Measurements from ENCODE around the gene SRRD. TPM values are rescaled to one million over a fixed set of nuclear protein-coding genes. Genes with fewer than 3 reads are reported as not detected.

Gene SRRD
- total RNA-seq, 1 donor from 2014 or later, result 8.9 TPM

DNA sequence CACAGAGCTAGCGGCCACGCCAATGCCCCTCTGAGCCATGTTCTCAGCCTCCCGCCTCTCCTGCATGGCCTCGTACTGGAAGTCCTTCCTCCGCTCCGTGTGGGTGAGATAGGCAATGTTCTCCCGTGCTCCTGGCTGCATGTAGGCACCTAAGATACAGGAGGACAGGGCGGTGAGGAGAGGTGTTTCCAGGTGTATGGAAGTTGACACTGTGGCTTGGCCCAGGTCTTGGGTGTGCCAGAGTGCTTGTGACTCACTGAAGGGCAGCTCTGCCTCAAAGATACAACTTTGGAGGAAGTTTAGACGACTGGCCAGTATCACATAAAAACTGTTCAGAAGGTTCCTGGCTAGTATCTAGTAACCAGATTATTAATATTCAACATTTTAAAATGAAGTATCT, 8.5 kb downstream of the SRRD start:
- Histone ChIP-seq H3K9ac (ENCODE audit: low read depth in 1 of 3, low read length in 3 of 3) (no peak overlapping the region), H3K27me3 (ENCODE audit: control insufficient read depth in 3 of 3, insufficient read depth in 3 of 3, low read length in 3 of 3) (no peaks in the 10 kb centered on the region), H3K36me3 (ENCODE audit: control insufficient read depth in 3 of 3, insufficient read depth in 3 of 3, low read length in 3 of 3) (peaks cover 79 to 92% (median 86%) of the 10 kb centered on the region in 3 donors), H3K4me3 (ENCODE audit: low read length in 3 of 3) (no peak overlapping the region), H3K9me3 (ENCODE audit: control insufficient read depth in 3 of 3, low read length in 3 of 3) (no peaks in the 10 kb centered on the region), H3K27ac (ENCODE audit: low read depth, low read length) (no peak overlapping the region), H3K4me1 (ENCODE audit: control insufficient read depth in 3 of 3, insufficient read depth in 3 of 3, low read length in 3 of 3) (no peaks in the 10 kb centered on the region)

DNA sequence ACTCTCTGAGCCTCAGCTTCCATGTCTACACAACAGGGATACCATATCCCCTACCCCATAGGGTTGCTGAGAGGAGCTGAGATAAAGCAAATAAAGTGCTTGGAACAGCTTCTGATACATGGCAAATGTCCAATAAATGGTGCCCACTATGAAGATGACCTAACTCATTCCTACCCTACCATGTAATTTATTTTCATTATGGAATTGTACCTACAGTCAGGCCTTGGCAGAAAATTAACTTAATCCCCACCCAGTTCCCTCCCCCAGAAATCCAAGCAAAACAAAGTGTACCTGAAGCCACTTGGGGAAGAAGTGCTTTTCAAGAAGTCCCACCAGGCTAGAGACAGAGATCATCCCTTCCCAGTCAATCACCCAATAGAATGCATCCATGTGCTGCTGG, 10.8 kb downstream of the SRRD start:
- no peaks in the 10 kb centered on the region for H3K27me3 ChIP-seq (ENCODE audit: control insufficient read depth in 3 of 3, insufficient read depth in 3 of 3, low read length in 3 of 3)
- no peak overlapping the region for H3K9ac ChIP-seq (ENCODE audit: low read depth in 1 of 3, low read length in 3 of 3)
- H3K4me3 ChIP-seq (ENCODE audit: low read length in 3 of 3), result no peak overlapping the region
- no peaks in the 10 kb centered on the region for H3K9me3 ChIP-seq (ENCODE audit: control insufficient read depth in 3 of 3, low read length in 3 of 3)
- no peak overlapping the region for H3K27ac ChIP-seq (ENCODE audit: low read depth, low read length)
- H3K4me1 ChIP-seq (ENCODE audit: control insufficient read depth in 3 of 3, insufficient read depth in 3 of 3, low read length in 3 of 3), result peaks cover 0 to 8% (median 5%) of the 10 kb centered on the region in 3 donors
- peaks cover 72 to 82% (median 82%) of the 10 kb centered on the region in 3 donors for H3K36me3 ChIP-seq (ENCODE audit: control insufficient read depth in 3 of 3, insufficient read depth in 3 of 3, low read length in 3 of 3)

- no peaks in the 10 kb centered on the region for H3K27me3 ChIP-seq (ENCODE audit: control insufficient read depth in 3 of 3, insufficient read depth in 3 of 3, low read length in 3 of 3)
- no peak overlapping the region for H3K4me3 ChIP-seq (ENCODE audit: low read length in 3 of 3)
- H3K4me1 ChIP-seq (ENCODE audit: control insufficient read depth in 3 of 3, insufficient read depth in 3 of 3, low read length in 3 of 3), result peaks cover 2 to 17% (median 8%) of the 10 kb centered on the region in 3 donors
- no peaks in the 10 kb centered on the region for H3K9me3 ChIP-seq (ENCODE audit: control insufficient read depth in 3 of 3, low read length in 3 of 3)
- H3K36me3 ChIP-seq (ENCODE audit: control insufficient read depth in 3 of 3, insufficient read depth in 3 of 3, low read length in 3 of 3), result peaks cover 64 to 74% (median 72%) of the 10 kb centered on the region in 3 donors
- H3K9ac ChIP-seq (ENCODE audit: low read depth in 1 of 3, low read length in 3 of 3), result no peak overlapping the region
- no peak overlapping the region for H3K27ac ChIP-seq (ENCODE audit: low read depth, low read length)
These were observed 12.8 kb downstream of the SRRD start for GRCh38 chr22:26496456-26496855.

- Histone ChIP-seq H3K36me3 (ENCODE audit: control insufficient read depth in 3 of 3, insufficient read depth in 3 of 3, low read length in 3 of 3) (peaks cover 53 to 75% (median 63%) of the 10 kb centered on the region in 3 donors), H3K9me3 (ENCODE audit: control insufficient read depth in 3 of 3, low read length in 3 of 3) (no peaks in the 10 kb centered on the region), H3K4me1 (ENCODE audit: control insufficient read depth in 3 of 3, insufficient read depth in 3 of 3, low read length in 3 of 3) (peaks cover 25 to 41% (median 32%) of the 10 kb centered on the region in 3 donors), H3K9ac (ENCODE audit: low read depth in 1 of 3, low read length in 3 of 3) (peak overlapping the region in 1 of 3 donors; percentile 66), H3K27me3 (ENCODE audit: control insufficient read depth in 3 of 3, insufficient read depth in 3 of 3, low read length in 3 of 3) (no peaks in the 10 kb centered on the region), H3K27ac (ENCODE audit: low read depth, low read length) (peak overlapping the region; percentile 25), H3K4me3 (ENCODE audit: low read length in 3 of 3) (no peak overlapping the region)
These were observed 15.6 kb downstream of the SRRD start for GRCh38 chr22:26499188-26499703.

GRCh38 chr22:26501996-26502395, 18.3 kb downstream of the SRRD start:
- Histone ChIP-seq H3K9me3 (ENCODE audit: control insufficient read depth in 3 of 3, low read length in 3 of 3) (no peaks in the 10 kb centered on the region), H3K9ac (ENCODE audit: low read depth in 1 of 3, low read length in 3 of 3) (peak overlapping the region in 1 of 3 donors; percentile 69), H3K4me1 (ENCODE audit: control insufficient read depth in 3 of 3, insufficient read depth in 3 of 3, low read length in 3 of 3) (peaks cover 28 to 45% (median 34%) of the 10 kb centered on the region in 3 donors), H3K27ac (ENCODE audit: low read depth, low read length) (peak overlapping the region; percentile 94), H3K36me3 (ENCODE audit: control insufficient read depth in 3 of 3, insufficient read depth in 3 of 3, low read length in 3 of 3) (peaks cover 44 to 75% (median 65%) of the 10 kb centered on the region in 3 donors), H3K27me3 (ENCODE audit: control insufficient read depth in 3 of 3, insufficient read depth in 3 of 3, low read length in 3 of 3) (no peaks in the 10 kb centered on the region), H3K4me3 (ENCODE audit: low read length in 3 of 3) (peak overlapping the region in 1 of 3 donors; percentile 58)

DNA sequence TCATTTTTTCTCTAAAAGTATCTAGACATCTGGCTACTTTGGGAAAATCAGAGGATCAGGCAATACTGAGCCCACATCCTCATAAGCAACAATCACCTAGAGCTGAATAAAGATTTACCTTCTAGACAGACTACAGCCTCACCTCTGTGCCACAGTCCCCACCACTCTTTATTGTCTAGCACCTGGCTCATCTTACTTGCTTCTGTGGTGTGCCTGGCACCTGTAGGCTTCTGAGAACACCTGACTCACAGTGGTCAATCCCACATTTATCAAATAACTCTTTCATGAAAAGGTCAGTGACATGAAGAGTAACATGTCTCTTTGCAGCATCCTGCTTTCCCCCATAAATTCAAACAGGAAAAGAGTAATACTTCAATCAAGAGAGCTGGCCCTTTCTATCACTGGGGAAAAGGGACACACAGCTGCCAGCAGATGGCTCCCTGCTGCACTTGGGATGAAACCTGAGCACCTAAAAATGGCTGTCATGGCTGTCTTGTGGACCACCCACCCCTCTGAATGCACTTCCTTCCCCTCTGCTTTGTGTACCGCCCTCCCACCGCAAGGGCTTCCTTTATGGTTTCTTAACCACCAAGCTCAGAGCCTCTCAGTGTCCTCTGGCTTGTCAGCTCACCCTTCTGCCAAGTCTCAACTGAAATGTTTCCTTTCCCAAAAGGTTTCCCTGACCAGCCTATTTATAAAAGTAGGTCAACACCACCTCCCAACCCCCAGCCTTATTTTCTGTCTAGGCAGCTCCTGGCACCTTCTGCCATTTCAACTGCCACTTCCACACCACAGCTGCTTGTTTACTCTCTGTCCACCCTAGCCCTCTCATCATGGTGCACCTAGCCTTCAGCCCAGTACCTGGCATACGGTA, 19.2 kb downstream of the SRRD start:
- Histone ChIP-seq H3K27ac (ENCODE audit: low read depth, low read length) (peak overlapping the region; percentile 94), H3K4me3 (ENCODE audit: low read length in 3 of 3) (peak overlapping the region; percentile 49 to 58 (median 52)), H3K9ac (ENCODE audit: low read depth in 1 of 3, low read length in 3 of 3) (peak overlapping the region; percentile 69 to 75 (median 71)), H3K27me3 (ENCODE audit: control insufficient read depth in 3 of 3, insufficient read depth in 3 of 3, low read length in 3 of 3) (no peaks in the 10 kb centered on the region), H3K4me1 (ENCODE audit: control insufficient read depth in 3 of 3, insufficient read depth in 3 of 3, low read length in 3 of 3) (peaks cover 28 to 45% (median 34%) of the 10 kb centered on the region in 3 donors), H3K9me3 (ENCODE audit: control insufficient read depth in 3 of 3, low read length in 3 of 3) (no peaks in the 10 kb centered on the region), H3K36me3 (ENCODE audit: control insufficient read depth in 3 of 3, insufficient read depth in 3 of 3, low read length in 3 of 3) (peaks cover 42 to 73% (median 67%) of the 10 kb centered on the region in 3 donors)

- Histone ChIP-seq H3K9me3 (ENCODE audit: control insufficient read depth in 3 of 3, low read length in 3 of 3) (no peaks in the 10 kb centered on the region), H3K4me3 (ENCODE audit: low read length in 3 of 3) (peak overlapping the region; percentile 49 to 58 (median 52)), H3K27ac (ENCODE audit: low read depth, low read length) (peak overlapping the region; percentile 94), H3K9ac (ENCODE audit: low read depth in 1 of 3, low read length in 3 of 3) (peak overlapping the region; percentile 69 to 75 (median 71)), H3K27me3 (ENCODE audit: control insufficient read depth in 3 of 3, insufficient read depth in 3 of 3, low read length in 3 of 3) (no peaks in the 10 kb centered on the region), H3K4me1 (ENCODE audit: control insufficient read depth in 3 of 3, insufficient read depth in 3 of 3, low read length in 3 of 3) (peaks cover 28 to 44% (median 34%) of the 10 kb centered on the region in 3 donors), H3K36me3 (ENCODE audit: control insufficient read depth in 3 of 3, insufficient read depth in 3 of 3, low read length in 3 of 3) (peaks cover 43 to 75% (median 66%) of the 10 kb centered on the region in 3 donors)
These were observed 20.1 kb downstream of the SRRD start for GRCh38 chr22:26503758-26504157.

- no peaks in the 10 kb centered on the region for H3K27me3 ChIP-seq (ENCODE audit: control insufficient read depth in 3 of 3, insufficient read depth in 3 of 3, low read length in 3 of 3)
- no peak overlapping the region for H3K9ac ChIP-seq (ENCODE audit: low read depth in 1 of 3, low read length in 3 of 3)
- no peak overlapping the region for H3K4me3 ChIP-seq (ENCODE audit: low read length in 3 of 3)
- H3K9me3 ChIP-seq (ENCODE audit: control insufficient read depth in 3 of 3, low read length in 3 of 3), result no peaks in the 10 kb centered on the region
- H3K36me3 ChIP-seq (ENCODE audit: control insufficient read depth in 3 of 3, insufficient read depth in 3 of 3, low read length in 3 of 3), result peaks cover 38 to 55% (median 49%) of the 10 kb centered on the region in 3 donors
- H3K4me1 ChIP-seq (ENCODE audit: control insufficient read depth in 3 of 3, insufficient read depth in 3 of 3, low read length in 3 of 3), result peaks cover 29 to 35% (median 30%) of the 10 kb centered on the region in 3 donors
- H3K27ac ChIP-seq (ENCODE audit: low read depth, low read length), result no peak overlapping the region
These were observed 24.5 kb downstream of the SRRD start for GRCh38 chr22:26508148-26508547.

GRCh38 chr22:26512149-26512793, 28.6 kb downstream of the SRRD start, which contains the start of gene TFIP11:
TFIP11 (minus strand) TSS chr22:26512473; CDS start chr22:26510272, 2,201 bp downstream.
- Histone ChIP-seq H3K27ac (ENCODE audit: low read depth, low read length) (peak within 1 kb of the TSS; percentile 80), H3K4me1 (ENCODE audit: control insufficient read depth in 3 of 3, insufficient read depth in 3 of 3, low read length in 3 of 3) (peaks cover 20 to 33% (median 23%) of the 10 kb centered on the region in 3 donors), H3K27me3 (ENCODE audit: control insufficient read depth in 3 of 3, insufficient read depth in 3 of 3, low read length in 3 of 3) (no peaks in the 10 kb centered on the region), H3K36me3 (ENCODE audit: control insufficient read depth in 3 of 3, insufficient read depth in 3 of 3, low read length in 3 of 3) (peaks cover 19 to 24% (median 22%) of the 10 kb centered on the region in 3 donors), H3K4me3 (ENCODE audit: low read length in 3 of 3) (peak within 1 kb of the TSS; percentile 97 to 99 (median 99)), H3K9ac (ENCODE audit: low read depth in 1 of 3, low read length in 3 of 3) (peak within 1 kb of the TSS; percentile 95 to 99 (median 96)), H3K9me3 (ENCODE audit: control insufficient read depth in 3 of 3, low read length in 3 of 3) (no peaks in the 10 kb centered on the region)

All from skeletal muscle tissue (tissue), 4 donors.